HG02610 (cell line): ENCODE measurements around the gene HNRNPM.

Experiments
- ATAC-seq: cut with Tn5 transposase; IDR thresholded peaks from one replicate; pipeline ENCODE4 v1.9.1; 2021; ENCODE audit warnings: mild to moderate bottlenecking, moderate library complexity; ENCODE audit not compliant: unreplicated experiment

Gene HNRNPM

DNA sequence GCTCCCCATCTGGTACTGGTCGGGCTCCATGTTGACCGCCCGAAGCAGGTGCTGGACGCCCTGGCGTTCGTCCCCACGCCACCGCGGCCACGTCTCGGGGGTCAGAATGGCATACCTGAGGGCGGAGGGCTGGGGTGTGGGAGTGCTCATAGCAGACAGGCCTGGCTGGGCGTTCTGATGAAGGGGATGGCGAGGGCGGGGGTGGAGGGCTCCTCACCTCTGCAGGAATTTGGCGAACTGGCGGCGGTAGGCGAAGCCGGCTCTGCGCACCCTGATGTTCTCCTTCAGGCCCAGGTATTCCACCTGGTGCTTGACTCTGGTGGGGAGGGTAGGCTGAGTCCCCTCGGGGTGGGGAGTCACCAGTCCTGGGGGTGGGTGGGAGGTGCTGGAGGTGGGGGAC, 91.5 kb downstream of the HNRNPM start:
- no peak for ATAC-seq

- no peak for ATAC-seq
Observed at GRCh38 chr19:8537099-8537498, 92.3 kb downstream of the HNRNPM start.
